ENCODE results near the gene KNSTRN.

DNA sequence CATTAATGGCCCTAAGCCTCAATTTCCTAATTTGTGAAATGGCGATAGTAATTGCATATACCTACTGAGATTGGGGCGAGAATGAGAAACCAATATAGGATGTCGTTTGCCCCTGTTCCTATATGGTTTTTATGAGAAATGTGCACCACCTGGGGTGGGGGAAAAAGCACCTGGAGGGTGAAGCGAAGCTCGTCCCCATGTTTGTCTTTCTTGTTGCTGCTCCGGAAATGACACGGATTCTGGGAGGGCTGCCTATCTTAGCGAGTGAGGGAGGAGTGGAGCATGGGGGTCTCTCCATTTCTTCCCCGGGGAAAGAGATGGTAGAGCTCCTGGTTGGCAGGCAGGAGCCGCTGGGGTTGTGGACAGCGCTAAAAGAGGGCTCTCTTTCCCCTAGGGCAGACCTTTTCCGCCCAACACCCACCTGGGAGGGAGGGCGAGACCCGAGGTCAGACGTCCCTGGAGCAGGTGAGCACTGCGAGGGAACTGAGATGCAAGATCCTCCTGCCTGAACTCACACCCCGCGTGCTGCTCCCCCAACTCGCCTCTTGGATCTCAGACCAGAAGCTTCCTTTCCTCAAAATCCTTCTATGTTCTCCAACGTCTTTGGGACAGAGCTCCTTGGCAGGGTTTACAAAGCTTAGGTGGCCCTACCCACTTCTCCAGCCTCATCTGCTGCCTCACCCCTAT, 52.6 kb downstream of the KNSTRN start:
- TF ChIP-seq, protein P1, sequence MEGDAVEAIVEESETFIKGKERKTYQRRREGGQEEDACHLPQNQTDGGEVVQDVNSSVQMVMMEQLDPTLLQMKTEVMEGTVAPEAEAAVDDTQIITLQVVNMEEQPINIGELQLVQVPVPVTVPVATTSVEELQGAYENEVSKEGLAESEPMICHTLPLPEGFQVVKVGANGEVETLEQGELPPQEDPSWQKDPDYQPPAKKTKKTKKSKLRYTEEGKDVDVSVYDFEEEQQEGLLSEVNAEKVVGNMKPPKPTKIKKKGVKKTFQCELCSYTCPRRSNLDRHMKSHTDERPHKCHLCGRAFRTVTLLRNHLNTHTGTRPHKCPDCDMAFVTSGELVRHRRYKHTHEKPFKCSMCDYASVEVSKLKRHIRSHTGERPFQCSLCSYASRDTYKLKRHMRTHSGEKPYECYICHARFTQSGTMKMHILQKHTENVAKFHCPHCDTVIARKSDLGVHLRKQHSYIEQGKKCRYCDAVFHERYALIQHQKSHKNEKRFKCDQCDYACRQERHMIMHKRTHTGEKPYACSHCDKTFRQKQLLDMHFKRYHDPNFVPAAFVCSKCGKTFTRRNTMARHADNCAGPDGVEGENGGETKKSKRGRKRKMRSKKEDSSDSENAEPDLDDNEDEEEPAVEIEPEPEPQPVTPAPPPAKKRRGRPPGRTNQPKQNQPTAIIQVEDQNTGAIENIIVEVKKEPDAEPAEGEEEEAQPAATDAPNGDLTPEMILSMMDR (IDR thresholded peaks at IDR 0.05; ENCODE audit: extremely low read depth in 1 of 2, insufficient read depth in 1 of 2, low read depth in 1 of 2, low read length in 2 of 2): no peak
- TF ChIP-seq POLR2A (IDR thresholded peaks at IDR 0.05; ENCODE audit: low read depth, low read length) (no peak), EZH2 (IDR thresholded peaks at IDR 0.05; ENCODE audit: borderline replicate concordance, low read depth, low read length, severe bottlenecking) (no peak), POLR2AphosphoS5 (IDR thresholded peaks at IDR 0.05; ENCODE audit: insufficient read depth, low read depth, low read length) (no peak)
